NT2/D1 (cell line): ENCODE measurements around the gene PIP5K1A.

Experiments used
- DNase-seq: peaks from one replicate; pipeline ENCODE4 v3.0.0-alpha.2; 2011; ENCODE audit warnings: low read depth, low spot score
- H3K27me3 ChIP-seq: 2 replicates; pipeline ENCODE4 v1.6.0; 2011; ENCODE audit warnings: mild to moderate bottlenecking; ENCODE audit not compliant: insufficient read length, insufficient read depth
- H3K36me3 ChIP-seq: 2 replicates; pipeline ENCODE4 v1.6.1; 2011; ENCODE audit warnings: mild to moderate bottlenecking, low read length, mixed read lengths; ENCODE audit not compliant: insufficient read depth, insufficient read length
- H3K4me1 ChIP-seq: 2 replicates; pipeline ENCODE4 v1.5.1; 2011; ENCODE audit not compliant: insufficient read depth, insufficient read length
- H3K4me3 ChIP-seq: 2 replicates; pipeline ENCODE4 v1.5.1; 2011; ENCODE audit warnings: low read depth; ENCODE audit not compliant: insufficient read length
- H3K9ac ChIP-seq: 2 replicates; pipeline ENCODE4 v1.6.0; 2011; ENCODE audit warnings: low read depth; ENCODE audit not compliant: insufficient read length
- H3K9me3 ChIP-seq: 2 replicates; pipeline ENCODE4 v1.5.1; 2011; ENCODE audit warnings: mild to moderate bottlenecking, low read length; ENCODE audit not compliant: insufficient read depth
- SUZ12 ChIP-seq: IDR thresholded peaks from 2 replicates; pipeline ENCODE4 v1.6.1; 2011; ENCODE audit not compliant: insufficient read length, insufficient read depth; ENCODE audit errors: extremely low read depth
- YY1 ChIP-seq: IDR thresholded peaks from 2 replicates; pipeline ENCODE4 v1.6.1; 2011; ENCODE audit not compliant: insufficient read length, insufficient read depth
- ZNF274 ChIP-seq: IDR thresholded peaks from 2 replicates; pipeline ENCODE4 v1.6.1; 2011; ENCODE audit warnings: mild to moderate bottlenecking, low read depth, low read length

Gene PIP5K1A

GRCh38 chr1:151164732-151165280 is 33.5 kb upstream of the PIP5K1A start:
- no peak for DNase-seq
- H3K4me3 ChIP-seq = peak overlapping the region; percentile 96
- no peak for TF ChIP-seq ZNF274
- no peak for TF ChIP-seq YY1
- no peak for TF ChIP-seq SUZ12

GRCh38 chr1:151165281-151165737 is 33.0 kb upstream of the PIP5K1A start:
- Histone ChIP-seq H3K27me3 (no peaks in the 10 kb centered on the region), H3K9ac (peak overlapping the region; percentile 97), H3K4me3 (peak overlapping the region; percentile 96), H3K4me1 (peaks cover 8% of the 10 kb centered on the region), H3K9me3 (no peaks in the 10 kb centered on the region), H3K36me3 (peaks cover 56% of the 10 kb centered on the region)
- peak; percentile 83 for DNase-seq
- no peak for TF ChIP-seq YY1
- no peak for TF ChIP-seq SUZ12
- no peak for TF ChIP-seq ZNF274

More at GRCh38 chr1:151164732-151165280, 33.5 kb upstream of the PIP5K1A start:
- H3K9me3 ChIP-seq = no peaks in the 10 kb centered on the region
- peaks cover 6% of the 10 kb centered on the region for H3K4me1 ChIP-seq
- H3K36me3 ChIP-seq = peaks cover 52% of the 10 kb centered on the region
- H3K27me3 ChIP-seq = no peaks in the 10 kb centered on the region
- H3K9ac ChIP-seq = peak overlapping the region; percentile 97

DNA sequence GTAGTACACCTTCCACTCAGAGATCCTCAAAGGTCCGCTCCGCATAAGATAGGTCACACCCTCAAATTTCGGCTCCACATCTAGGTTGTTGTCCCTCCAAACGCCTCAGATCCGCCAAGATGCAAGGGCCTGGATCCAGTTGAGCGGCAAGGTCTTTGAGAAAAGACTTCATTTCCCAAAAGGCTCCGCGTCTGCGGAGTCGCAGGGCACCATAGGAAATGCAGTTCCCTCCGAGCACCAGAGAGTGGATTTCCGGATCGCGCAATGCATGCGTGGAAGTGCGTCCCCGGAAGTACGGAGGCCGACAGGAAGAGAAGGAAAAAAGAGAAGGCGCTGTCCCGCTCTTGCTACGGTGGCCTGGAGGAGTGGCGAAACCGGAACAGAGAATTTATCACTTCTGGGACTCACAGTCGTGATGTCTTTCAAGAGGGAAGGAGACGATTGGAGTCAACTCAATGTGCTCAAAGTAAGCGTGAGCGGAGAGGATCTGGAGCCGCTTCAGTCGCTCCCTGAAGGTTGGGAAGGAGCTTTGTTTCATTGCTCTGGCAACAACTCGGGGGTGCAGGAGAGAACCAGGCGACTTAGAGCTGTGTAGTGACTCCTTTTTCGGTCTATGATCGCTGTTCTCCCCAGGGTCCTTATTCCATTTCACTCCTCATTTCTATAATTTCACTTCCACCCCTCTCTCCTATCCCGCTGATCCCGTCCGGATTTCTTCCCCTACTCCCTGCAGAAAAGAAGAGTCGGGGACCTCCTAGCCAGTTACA is 32.4 kb upstream of the PIP5K1A start, which contains the start of the genes LYSMD1 and SCNM1:
Gene LYSMD1, minus strand, starts transcription at position 165 of the 767 bp plus-strand sequence. CDS start 644 bp downstream, outside the sequence.
Gene SCNM1, plus strand, starts transcription at position 407 of the 767 bp plus-strand sequence. Its CDS starts 9 bp downstream, at position 416.
- TF ChIP-seq YY1 = no peak
- no peak for TF ChIP-seq ZNF274
- no peak for TF ChIP-seq SUZ12
- Histone ChIP-seq H3K4me3 (peak within 1 kb of the TSS; percentile 96), H3K9me3 (no peaks in the 10 kb centered on the region), H3K4me1 (peaks cover 10% of the 10 kb centered on the region), H3K9ac (peak within 1 kb of the TSS; percentile 97), H3K36me3 (peaks cover 56% of the 10 kb centered on the region), H3K27me3 (no peaks in the 10 kb centered on the region)
- peak; percentile 99 for DNase-seq

DNA sequence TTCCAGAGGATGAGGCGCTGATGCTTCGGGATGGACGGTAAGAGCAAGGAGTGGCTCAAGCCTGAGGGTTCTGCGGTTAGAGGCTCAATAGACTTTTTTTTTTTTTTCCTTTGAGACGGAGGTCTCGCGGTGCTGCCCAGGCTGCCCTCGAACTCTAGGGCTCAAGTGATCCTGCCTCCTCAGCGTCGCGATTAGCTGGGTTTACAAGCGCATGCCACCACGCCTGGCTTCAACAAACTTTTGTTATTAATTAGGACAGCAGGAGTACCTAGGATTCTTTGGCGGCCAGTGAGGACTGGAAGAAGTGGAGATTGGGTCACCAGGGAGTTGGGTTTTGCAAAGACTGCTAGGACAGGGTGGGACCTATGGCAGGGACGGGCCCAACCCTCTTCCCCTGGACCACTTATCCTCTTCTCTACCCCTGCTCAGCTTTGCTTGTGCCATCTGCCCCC is 31.8 kb upstream of the PIP5K1A start:
- TF ChIP-seq ZNF274 (no peak), SUZ12 (no peak), YY1 (no peak)
- Histone ChIP-seq H3K36me3 (peaks cover 58% of the 10 kb centered on the region), H3K4me1 (peaks cover 10% of the 10 kb centered on the region), H3K4me3 (peak overlapping the region; percentile 96), H3K27me3 (no peaks in the 10 kb centered on the region), H3K9ac (peak overlapping the region; percentile 97), H3K9me3 (no peaks in the 10 kb centered on the region)
- no peak for DNase-seq

DNA sequence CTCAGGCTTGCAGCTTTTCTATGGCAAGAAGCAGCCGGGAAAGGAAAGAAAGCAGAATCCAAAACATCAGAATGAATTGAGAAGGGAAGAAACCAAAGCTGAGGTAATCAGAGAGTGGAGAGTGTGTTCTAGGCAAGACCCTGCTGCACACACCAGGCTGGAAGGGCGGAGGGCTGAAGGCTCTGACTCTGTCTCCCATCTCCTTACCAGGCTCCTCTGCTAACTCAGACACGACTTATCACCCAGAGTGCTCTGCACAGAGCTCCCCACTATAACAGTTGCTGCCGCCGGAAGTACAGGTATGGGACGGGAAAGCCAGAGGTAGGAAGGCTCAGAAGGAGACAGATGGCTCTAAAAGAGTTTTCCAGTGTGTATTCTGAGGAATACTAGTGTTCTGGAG is 31.2 kb upstream of the PIP5K1A start:
- H3K4me1 ChIP-seq = peaks cover 10% of the 10 kb centered on the region

GRCh38 chr1:151171190-151171589 is 27.2 kb upstream of the PIP5K1A start:
- peaks cover 78% of the 10 kb centered on the region for H3K36me3 ChIP-seq
- no peak for DNase-seq
- H3K4me3 ChIP-seq = no peak overlapping the region

More for the DNA sequence above, 31.2 kb upstream of the PIP5K1A start:
- Histone ChIP-seq H3K9me3 (no peaks in the 10 kb centered on the region), H3K9ac (peak overlapping the region; percentile 97), H3K4me3 (peak overlapping the region; percentile 96), H3K27me3 (no peaks in the 10 kb centered on the region), H3K36me3 (peaks cover 58% of the 10 kb centered on the region)
- TF ChIP-seq ZNF274 (no peak), YY1 (no peak), SUZ12 (no peak)
- no peak for DNase-seq

GRCh38 chr1:151175041-151175741 is 23.2 kb upstream of the PIP5K1A start:
- Histone ChIP-seq H3K4me1 (peaks cover 4% of the 10 kb centered on the region), H3K27me3 (no peaks in the 10 kb centered on the region), H3K36me3 (peaks cover 80% of the 10 kb centered on the region), H3K4me3 (no peak overlapping the region), H3K9ac (no peak overlapping the region), H3K9me3 (no peaks in the 10 kb centered on the region)
- DNase-seq = no peak
- TF ChIP-seq ZNF274 (no peak), SUZ12 (no peak), YY1 (no peak)

More at GRCh38 chr1:151171190-151171589, 27.2 kb upstream of the PIP5K1A start:
- Histone ChIP-seq H3K9ac (no peak overlapping the region), H3K27me3 (no peaks in the 10 kb centered on the region), H3K9me3 (no peaks in the 10 kb centered on the region), H3K4me1 (peaks cover 10% of the 10 kb centered on the region)
- TF ChIP-seq ZNF274 (no peak), YY1 (no peak), SUZ12 (no peak)
